Measurements from ENCODE around the gene PSMD1.
"Not testable (repeated sequence)": the region's sequence is repeated elsewhere in the genome, so short reads cannot be mapped to it uniquely, and the experiment has no call there.

Gene PSMD1

DNA sequence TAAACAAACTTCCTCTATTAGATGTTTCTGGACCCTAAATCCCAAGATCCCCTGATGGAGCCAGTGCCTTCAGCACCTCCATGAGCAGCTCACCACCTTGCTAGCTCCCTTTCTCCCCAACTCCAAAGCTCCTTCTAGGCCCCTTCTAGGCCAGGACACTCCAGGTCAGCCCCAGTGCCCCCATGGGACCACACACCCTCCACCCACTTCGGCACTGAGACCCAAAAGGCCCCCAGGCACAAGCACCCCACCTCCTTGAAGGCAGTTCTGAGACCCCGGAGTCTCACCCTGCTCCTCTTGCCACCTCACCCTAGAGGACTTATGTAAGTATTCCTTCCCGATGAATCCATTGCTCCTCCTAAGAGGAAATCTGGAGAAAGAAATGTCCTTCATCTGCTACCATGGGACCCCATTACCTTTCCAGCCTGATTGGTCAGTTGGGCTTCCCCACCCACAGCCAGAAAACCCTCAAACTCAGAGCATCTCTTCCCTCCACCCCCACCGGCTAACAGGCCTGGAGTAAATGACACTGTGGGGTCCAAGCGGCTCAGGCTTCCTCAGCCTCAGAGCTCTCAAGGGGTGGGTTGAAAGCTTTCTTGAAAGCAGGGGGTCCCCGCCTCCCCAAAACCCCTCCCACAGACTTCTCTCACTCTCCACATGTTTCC is 132.0 kb downstream of the PSMD1 start:
- no peak for DNase-seq

- no peak for DNase-seq
These were observed 132.5 kb downstream of the PSMD1 start for GRCh38 chr2:231189171-231189530.

DNA sequence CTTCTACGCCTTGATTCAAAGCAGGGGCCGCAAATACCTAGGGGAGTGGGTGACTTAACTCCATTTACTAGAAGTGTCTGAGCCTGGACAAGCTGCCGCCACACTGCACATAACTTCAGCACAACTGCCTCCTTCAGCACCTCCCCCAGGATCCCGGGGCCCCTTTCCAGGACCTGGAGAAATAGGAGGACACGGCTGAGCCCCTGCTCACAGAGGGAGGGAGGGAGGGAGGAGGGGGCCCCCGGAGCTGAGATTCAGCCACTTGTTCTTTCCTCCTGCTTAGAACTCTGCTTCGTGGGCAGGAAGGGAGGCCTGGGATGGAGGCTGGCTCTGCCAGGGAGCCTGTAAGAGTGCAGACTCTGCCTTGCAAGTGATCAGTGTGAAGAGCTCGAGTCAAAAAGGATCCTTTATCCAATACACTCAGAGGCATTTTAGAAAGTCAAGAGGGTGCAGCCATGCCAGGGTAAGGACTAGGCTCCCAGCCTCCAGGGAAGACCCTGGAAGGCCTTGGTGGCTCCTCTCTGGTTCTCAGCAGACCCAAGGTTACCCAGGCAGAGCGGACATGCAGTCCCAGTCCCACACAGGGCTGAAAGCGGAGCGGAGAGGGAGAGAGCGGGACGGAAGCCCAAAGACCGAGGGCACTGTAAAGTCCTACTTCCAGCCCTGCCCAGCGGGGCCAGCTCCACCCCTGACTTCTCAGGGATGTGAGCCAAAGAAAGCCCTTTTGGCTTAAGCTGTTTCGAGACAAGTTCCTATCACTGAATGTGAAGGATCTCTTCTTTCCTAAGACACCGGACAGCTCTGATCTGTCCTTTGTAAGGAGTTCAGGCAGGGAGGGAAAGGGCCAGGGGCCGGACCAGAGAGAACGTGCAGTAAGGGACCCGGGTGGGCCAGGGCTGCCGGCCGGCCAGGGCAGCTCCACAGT is 133.2 kb downstream of the PSMD1 start:
- no peak for DNase-seq

DNA sequence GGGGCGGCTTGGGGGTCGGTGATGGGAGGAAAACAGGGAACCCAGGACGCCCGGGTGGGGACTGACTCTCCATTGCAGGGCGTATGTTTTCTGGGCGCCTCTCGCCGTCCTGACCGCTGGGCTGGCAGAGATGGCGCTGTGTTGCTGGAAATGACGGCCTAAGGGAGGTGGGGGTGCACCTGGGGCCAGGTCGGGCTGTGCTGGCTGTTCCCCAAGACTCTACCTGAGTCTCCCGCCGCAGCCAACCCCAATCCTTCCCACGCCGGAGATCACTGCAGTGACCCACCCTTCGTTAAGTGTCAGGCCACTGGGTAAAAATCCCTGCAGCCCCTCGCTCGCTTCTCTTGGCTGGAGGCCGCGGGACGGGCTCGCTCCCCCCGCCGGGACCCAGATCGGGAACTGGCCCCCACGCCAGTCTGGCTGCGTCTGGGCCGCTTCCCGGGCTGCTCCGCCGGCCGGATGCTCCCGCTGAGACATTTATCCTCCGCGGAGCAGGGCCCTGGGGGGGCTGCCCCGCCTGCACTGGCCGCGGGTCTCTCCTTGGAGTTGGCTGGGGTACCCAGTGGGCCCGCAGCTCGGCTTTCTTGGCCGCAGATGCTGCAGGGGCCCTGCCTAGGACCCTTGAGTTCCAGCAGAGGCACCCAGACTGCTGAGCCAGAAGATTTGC is 134.0 kb downstream of the PSMD1 start:
- no peak for DNase-seq

- DNase-seq, result peak; percentile 34
These were observed 135.5 kb downstream of the PSMD1 start for GRCh38 chr2:231191896-231192872.

DNA sequence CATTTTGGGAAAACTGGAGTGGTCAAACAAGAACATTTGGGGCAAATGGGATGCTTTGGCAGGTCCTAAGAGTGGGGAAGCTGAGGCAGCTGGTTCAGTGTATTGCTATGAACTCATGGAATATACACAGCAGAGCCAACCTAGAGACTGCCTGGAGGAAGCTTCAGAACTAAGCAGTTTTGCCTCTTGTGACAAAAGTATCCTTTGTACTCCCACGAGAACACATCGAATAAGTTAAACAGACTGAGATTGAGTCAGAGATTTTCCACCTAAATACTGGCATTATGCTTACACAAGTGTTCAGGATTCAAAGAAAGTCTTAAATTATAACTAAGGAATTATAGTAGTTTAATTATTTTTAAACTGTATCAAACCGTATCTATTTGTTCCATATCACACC is 136.5 kb downstream of the PSMD1 start:
- DNase-seq, result no peak

- no peak for DNase-seq
These were observed 139.9 kb downstream of the PSMD1 start for GRCh38 chr2:231196592-231196991.

DNA sequence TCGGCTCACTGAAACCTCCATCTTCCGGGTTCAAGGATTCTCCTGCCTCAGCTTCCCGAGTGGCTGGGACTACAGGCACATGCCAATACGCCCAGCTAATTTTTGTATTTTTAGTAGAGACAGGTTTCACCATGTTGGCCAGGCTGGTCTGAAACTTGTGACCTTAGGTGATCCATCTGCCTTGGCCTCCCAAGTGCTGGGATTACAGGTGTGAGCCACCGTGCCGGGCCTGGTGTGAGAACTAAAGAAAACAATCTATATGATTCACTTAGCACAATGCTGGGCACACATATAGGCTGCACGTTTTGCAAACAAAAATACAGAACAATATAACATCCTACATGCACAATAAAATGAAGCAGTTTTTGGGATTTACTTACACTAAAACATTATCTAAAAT is 140.5 kb downstream of the PSMD1 start:
- not testable (repeated sequence) for DNase-seq

DNA sequence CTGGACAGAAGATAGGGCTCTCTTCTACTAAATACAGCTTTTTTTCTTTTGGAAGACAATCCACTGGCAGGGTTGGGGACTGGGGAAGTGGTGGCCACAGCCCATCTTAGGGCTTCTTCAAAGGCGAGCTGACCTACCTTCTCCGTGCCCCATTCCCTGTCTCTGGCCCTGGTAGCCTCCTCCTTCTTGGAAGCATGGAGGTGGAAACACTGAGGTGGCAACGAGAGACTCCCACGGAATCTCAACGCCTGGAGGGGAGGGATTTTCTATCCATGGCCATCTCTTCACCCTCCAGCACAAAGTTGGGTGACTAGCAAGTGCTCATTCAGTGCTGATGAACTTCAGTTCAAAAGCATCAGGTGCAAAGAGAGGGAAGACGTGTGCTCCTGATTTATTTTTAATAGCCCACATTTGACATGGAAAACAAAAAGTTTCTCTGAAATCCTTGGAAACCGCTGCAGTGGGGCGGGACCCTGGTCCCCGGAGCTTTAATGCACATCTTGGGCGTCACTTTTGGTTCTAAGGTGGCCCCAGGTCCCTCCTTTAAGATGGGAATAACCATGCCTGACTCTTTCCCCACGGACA is 141.1 kb downstream of the PSMD1 start:
- no peak for DNase-seq

DNA sequence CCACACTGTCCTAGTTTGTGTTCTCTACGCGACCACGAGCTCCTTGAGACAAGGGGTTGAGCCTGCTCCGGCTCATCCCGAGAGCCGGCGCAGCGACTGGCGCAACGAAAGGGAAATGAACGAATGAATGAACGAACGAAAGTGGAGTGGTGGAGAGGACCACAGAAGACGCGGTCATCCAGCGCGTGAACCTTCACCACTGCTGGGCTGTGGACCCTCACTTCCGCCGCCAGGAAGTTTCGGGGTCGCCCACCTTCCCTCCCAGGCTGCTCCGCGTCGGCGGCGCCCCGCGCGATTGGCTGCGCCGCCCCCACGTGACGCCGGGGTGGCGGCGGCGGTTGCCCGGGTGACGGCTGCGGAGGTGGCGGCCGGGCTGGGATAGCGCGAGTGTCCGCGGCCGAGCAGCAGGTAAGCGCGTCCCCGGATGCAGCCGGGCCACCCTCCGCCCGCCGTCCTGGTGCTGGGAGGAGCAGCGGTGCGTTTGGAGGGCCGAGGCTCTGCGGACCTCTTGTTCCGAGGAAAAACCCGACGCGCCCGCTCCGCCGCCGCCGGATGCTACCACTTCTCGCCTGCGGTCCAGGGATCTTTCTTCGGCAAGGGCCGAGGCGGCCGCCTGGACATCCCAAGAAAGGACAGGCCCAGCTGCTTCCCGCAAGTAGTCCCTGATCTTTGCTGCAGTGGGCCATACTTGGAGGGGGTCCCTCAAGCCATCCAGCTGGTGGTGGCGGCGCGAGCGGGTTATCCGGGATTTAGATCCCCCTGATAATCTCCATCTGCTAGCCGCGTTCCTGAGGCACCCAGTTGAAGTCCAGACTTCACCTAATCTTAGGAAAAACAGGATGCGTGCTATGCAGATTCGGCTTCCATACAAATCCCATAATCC is 141.9 kb downstream of the PSMD1 start, which contains the start of gene ARMC9:
ARMC9 (plus strand) TSS at position 341 of the 883 bp plus-strand sequence. CDS start 7,608 bp downstream, outside the sequence.
- DNase-seq, result peak; percentile 67

GRCh38 chr2:231199219-231199618 is 142.6 kb downstream of the PSMD1 start:
- DNase-seq, result no peak

DNA sequence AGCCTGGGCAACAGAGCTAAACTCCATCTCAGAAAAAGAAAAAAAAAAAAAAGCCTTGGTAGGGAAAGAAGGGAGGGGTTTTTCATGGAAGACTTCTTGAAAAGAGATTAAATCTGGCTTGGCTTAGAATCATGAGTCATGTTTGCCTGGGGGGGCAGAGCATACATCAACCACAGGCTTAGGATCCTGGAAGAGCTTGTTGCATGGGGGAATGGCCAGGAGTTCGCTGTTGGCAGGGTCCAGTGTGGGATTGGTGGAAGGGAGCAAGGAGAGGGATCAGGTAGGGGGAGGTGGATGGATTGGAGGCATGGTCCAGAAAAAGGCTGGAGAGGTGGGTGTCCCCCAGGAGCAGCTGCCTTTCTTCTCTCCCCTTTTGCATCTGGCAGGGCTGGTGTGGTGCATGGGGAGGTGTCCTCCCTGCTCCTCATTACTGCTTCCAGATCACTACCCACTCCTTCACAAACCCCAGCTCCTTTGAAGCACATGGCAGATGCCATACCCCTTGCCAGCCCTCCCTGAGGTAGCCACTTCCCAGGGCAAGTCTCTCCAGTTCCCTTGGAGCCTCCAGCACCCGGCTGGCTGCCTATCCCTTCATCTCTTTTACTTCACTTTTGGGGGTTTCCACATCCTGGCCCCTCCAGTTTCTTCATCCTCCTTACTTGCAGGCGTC is 144.3 kb downstream of the PSMD1 start:
- no peak for DNase-seq

- DNase-seq, result no peak
These were observed 144.8 kb downstream of the PSMD1 start for GRCh38 chr2:231201475-231201814.

DNA sequence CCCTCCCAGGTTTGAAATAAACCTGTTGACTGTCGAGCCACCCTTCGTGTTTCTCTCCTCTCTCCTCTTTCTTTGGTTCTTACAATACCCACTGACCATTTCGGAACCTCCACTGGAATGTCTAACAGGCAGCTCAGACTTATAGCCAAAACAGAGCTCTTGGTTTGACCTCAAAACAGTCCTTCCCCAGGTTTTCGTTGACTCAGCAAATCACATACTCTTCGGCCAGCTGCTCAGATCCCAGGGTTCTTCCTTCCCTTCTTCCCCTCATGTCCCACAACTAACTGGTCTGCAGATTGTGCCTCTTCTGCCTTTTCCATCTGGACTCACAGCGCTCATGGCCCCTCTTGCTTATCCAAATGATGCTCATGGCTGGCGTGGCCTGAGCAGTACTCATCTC is 146.4 kb downstream of the PSMD1 start:
- DNase-seq, result no peak

GRCh38 chr2:231204146-231204545 is 147.5 kb downstream of the PSMD1 start:
- DNase-seq, result no peak

GRCh38 chr2:231204581-231204980 is 147.9 kb downstream of the PSMD1 start:
- DNase-seq, result no peak

DNA sequence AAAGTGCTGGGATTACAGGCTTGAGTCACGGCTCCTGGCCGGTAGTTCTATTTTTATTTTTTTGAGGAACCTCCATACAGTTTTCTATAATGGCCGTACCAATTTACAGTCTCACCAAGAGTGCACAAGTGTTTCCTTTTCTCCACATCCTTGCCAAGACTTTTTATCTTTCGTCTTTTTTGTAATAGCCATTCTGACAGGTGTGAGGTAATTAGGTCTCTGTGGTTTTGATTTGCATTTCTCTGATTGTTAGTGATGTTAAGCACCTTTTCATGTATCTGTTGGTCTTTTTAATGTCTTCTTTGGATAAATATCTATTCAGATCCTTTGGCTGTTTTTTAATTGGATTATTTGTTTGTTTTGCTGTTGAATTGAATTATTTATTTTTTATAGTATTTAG is 151.1 kb downstream of the PSMD1 start:
- no peak for DNase-seq

DNA sequence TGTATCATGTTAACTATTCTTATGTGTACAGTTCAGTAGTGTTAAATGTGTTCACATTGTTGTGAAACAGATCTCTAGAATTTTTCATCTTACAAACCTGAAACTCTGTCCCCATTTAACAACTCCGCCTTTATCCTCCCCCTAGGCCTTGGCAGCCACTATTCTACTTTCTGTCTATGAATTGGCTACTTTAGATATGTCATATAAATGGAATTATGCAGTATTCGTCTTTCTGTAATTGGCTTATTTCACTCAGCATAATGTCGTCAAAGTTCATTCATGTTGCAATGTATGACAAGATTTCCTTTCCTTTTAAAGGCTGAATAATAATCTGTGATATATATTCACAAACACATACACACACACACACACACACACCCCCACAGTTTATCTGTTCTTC is 154.1 kb downstream of the PSMD1 start:
- DNase-seq, result no peak

DNA sequence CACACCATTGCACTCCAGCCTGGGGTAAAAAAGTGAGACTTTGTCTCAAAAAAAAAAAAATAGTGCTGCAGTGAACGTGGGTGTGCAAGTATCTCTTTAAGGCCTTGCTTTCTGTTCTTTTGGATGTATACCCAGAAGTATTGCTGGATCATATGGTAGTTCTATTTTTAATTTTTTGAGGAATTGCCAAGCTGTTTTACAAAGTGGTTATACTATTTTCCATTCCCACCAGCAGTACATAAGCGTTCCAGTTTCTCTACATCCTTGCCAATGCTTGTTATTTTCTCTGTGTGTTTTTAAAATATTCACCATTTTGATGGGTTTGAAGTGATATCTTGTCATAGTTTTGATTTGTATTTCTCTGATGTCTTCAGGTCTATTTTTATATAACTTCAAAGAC is 154.8 kb downstream of the PSMD1 start:
- no peak for DNase-seq

DNA sequence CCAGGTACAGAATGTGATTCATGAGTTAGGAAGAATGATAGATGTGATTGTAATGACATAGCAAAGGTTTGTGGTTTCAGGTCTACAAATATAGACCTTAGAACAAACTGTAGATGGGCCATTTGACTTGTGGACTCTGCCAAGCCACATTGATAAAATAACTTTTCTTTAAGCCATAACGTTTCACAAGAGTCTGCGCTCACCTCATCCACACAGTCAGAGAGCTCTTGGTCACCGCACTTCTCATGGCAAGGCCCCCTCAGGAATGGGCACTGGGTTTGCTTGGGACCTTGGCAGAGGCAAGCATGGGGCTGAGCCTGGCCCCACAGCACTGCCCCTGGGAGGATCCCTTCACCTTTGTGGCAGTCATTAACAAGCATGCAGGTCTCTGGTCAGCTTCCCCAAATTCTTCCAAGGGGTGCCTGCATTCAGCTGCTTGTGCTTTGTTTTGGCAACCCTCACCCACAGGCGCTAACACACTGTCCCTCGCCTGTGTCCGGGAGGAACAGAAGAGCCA is 155.7 kb downstream of the PSMD1 start:
- no peak for DNase-seq
